Suprapubic skin (tissue), 4 donors: Measurements from ENCODE around the gene PRMT5. TPM values are rescaled to one million over a fixed set of nuclear protein-coding genes. Genes with fewer than 3 reads are reported as not detected.

Experiments
- DNase-seq, 2 donors: peaks; one replicate each; pipeline ENCODE4 v3.0.0-alpha.2; 2019; ENCODE audit warnings: low spot score in 2 of 2
- H3K27ac ChIP-seq: fragments of 200-600 bp; sonication (generic); one replicate; pipeline ENCODE4 v1.5.1; 2019
- H3K27me3 ChIP-seq: fragments of 200-600 bp; sonication (generic); one replicate; pipeline ENCODE4 v1.5.1; 2019
- H3K36me3 ChIP-seq: fragments of 200-600 bp; sonication (generic); one replicate; pipeline ENCODE4 v1.5.1; 2019
- H3K4me1 ChIP-seq: fragments of 200-600 bp; sonication (generic); one replicate; pipeline ENCODE4 v1.5.1; 2019
- H3K4me3 ChIP-seq: fragments of 200-600 bp; sonication (generic); one replicate; pipeline ENCODE4 v1.5.1; 2019; ENCODE audit warnings: mild to moderate bottlenecking
- H3K9me3 ChIP-seq: fragments of 200-600 bp; sonication (generic); one replicate; pipeline ENCODE4 v1.5.1; 2019
- CTCF ChIP-seq, 2 donors: fragments of 200-600 bp in 1 of 2; fragments of 450-650 bp in 1 of 2; sonication (generic) in 1 of 2; IDR thresholded peaks; one replicate each; pipeline ENCODE4 v1.5.1; 2016 to 2019; ENCODE audit warnings: antibody characterized with exemption in 2 of 2, mild to moderate bottlenecking in 1 of 2, moderate library complexity in 1 of 2
- EP300 ChIP-seq: sonication (generic); formaldehyde crosslinking; IDR thresholded peaks from one replicate; pipeline ENCODE4 v1.6.1; 2017; ENCODE audit warnings: antibody characterized with exemption
- POLR2A ChIP-seq, 2 donors: fragments of 450-650 bp; IDR thresholded peaks; one replicate each; pipeline ENCODE4 v1.6.1; 2017; ENCODE audit warnings: antibody characterized with exemption in 2 of 2, mild to moderate bottlenecking in 2 of 2, moderate library complexity in 2 of 2
- POLR2AphosphoS5 ChIP-seq, 3 donors: sonication (generic); formaldehyde crosslinking; IDR thresholded peaks; one replicate each; pipeline ENCODE4 v1.6.1; 2017; ENCODE audit warnings: antibody characterized with exemption in 3 of 3
- WGBS: methylation state at CpG from one replicate; pipeline ENCODE4 v1.1.5; 2018; 5-methylcytosine and 5-hydroxymethylcytosine counted together
- total RNA-seq, 4 donors: library from RNA; depleted of rRNA; stranded (reverse); fragments of >200 nt; gene quantifications; one replicate each; pipeline ENCODE4 v1.1.0, GENCODE V29; 2016

Gene PRMT5
- total RNA-seq, 4 donors from 2014 or later = 44.0 to 58.4 (median 50.3) TPM

- WGBS = 20% methylated on average over 7 of the region's 7 CpGs
- DNase-seq = no peak
- peaks cover 33% of the 10 kb centered on the region for H3K36me3 ChIP-seq
- no peaks in the 10 kb centered on the region for H3K9me3 ChIP-seq
- H3K4me3 ChIP-seq = no peak overlapping the region
- TF ChIP-seq POLR2AphosphoS5 (IDR thresholded peaks at IDR 0.05) (no peak), POLR2A (IDR thresholded peaks at IDR 0.05) (no peak), CTCF (IDR thresholded peaks at IDR 0.05) (no peak), EP300 (no peak)
- no peak overlapping the region for H3K27ac ChIP-seq
- H3K27me3 ChIP-seq = no peaks in the 10 kb centered on the region
- peaks cover 29% of the 10 kb centered on the region for H3K4me1 ChIP-seq
Observed at GRCh38 chr14:22882064-22882463, 47.1 kb downstream of the PRMT5 start.

- 73% methylated on average over 8 of the region's 8 CpGs for WGBS
- Histone ChIP-seq H3K4me1 (peaks cover 19% of the 10 kb centered on the region), H3K27ac (no peak overlapping the region), H3K36me3 (peaks cover 68% of the 10 kb centered on the region), H3K9me3 (no peaks in the 10 kb centered on the region), H3K27me3 (no peaks in the 10 kb centered on the region), H3K4me3 (no peak overlapping the region)
- TF ChIP-seq POLR2A (IDR thresholded peaks at IDR 0.05) (no peak), EP300 (no peak), CTCF (IDR thresholded peaks at IDR 0.05) (no peak), POLR2AphosphoS5 (IDR thresholded peaks at IDR 0.05) (no peak)
- no peak for DNase-seq
Observed at GRCh38 chr14:22878271-22879246, 50.6 kb downstream of the PRMT5 start.

GRCh38 chr14:22877000-22877501 lies 52.1 kb downstream of the PRMT5 start:
- Histone ChIP-seq H3K9me3 (no peaks in the 10 kb centered on the region), H3K4me3 (no peak overlapping the region), H3K27ac (no peak overlapping the region), H3K27me3 (no peaks in the 10 kb centered on the region), H3K4me1 (peaks cover 14% of the 10 kb centered on the region), H3K36me3 (peaks cover 72% of the 10 kb centered on the region)
- no peak for DNase-seq
- 91% methylated on average over 18 of the region's 22 CpGs for WGBS
- TF ChIP-seq POLR2AphosphoS5 (IDR thresholded peaks at IDR 0.05) (no peak), EP300 (no peak), CTCF (IDR thresholded peaks at IDR 0.05) (no peak), POLR2A (IDR thresholded peaks at IDR 0.05) (no peak)

- H3K9me3 ChIP-seq = no peaks in the 10 kb centered on the region
- WGBS = 96% methylated on average over 4 of the region's 20 CpGs
- no peak for DNase-seq
- H3K4me3 ChIP-seq = no peak overlapping the region
- TF ChIP-seq POLR2A (IDR thresholded peaks at IDR 0.05) (no peak), EP300 (no peak), POLR2AphosphoS5 (IDR thresholded peaks at IDR 0.05) (no peak), CTCF (IDR thresholded peaks at IDR 0.05) (no peak)
- no peaks in the 10 kb centered on the region for H3K27me3 ChIP-seq
- no peak overlapping the region for H3K27ac ChIP-seq
- H3K4me1 ChIP-seq = peaks cover 16% of the 10 kb centered on the region
- H3K36me3 ChIP-seq = peaks cover 72% of the 10 kb centered on the region
Observed at GRCh38 chr14:22875748-22876319, 53.3 kb downstream of the PRMT5 start.
